K562 (cell line): Measurements from ENCODE around the gene KLC1. TPM values are rescaled to one million over a fixed set of nuclear protein-coding genes. Genes with fewer than 3 reads are reported as not detected.

Experiments used
- ATAC-seq: fragments of 200-7000 bp; cut with Tn5 transposase; 3 replicates; pipeline ENCODE4 v1.9.1; 2020; ENCODE audit warnings: moderate library complexity
- BruUV-seq: library from RNA; stranded (reverse); fragments of 400-500 nt; replicated peaks from 2 replicates; lab custom pipeline; 2021; lab: Mats Ljungman, UMichigan
- CTCF ChIA-PET: fragments of 300-600 bp; formaldehyde crosslinking; extraction: SDS; loops from one replicate; lab custom pipeline; 2021; ENCODE audit warnings: low intra/inter-chr PET ratio; lab: Yijun Ruan, JAX
- POLR2A ChIA-PET: fragments of 300-600, 350-650 bp; sonication (Branson Sonifier 250); formaldehyde crosslinking; extraction: SDS; loops from one replicate; lab custom pipeline; 2021; ENCODE audit warnings: antibody characterized with exemption, inconsistent platforms; lab: Yijun Ruan, JAX
- DNase-seq, 4 experiments: peaks; one replicate each; pipeline versions ENCODE4 v3.0.0 to v3.0.0-alpha.2; 2011 to 2018; ENCODE audit warnings: low spot score in 3 of 4, mixed read lengths in 3 of 4; ENCODE audit errors: extremely low read depth in 1 of 4
- FAIRE-seq: peaks from 2 replicates; lab custom pipeline; 2011; peaks lifted over from hg19 to GRCh38; lab: Jason Lieb, UNC
- H2AFZ ChIP-seq: 2 replicates; pipeline ENCODE4 v1.6.0; 2011; ENCODE audit warnings: low read depth, low read length, control low read depth, inconsistent platforms
- H3K27ac ChIP-seq: fragments of 200-600 bp; 3 replicates; pipeline ENCODE4 v1.8.0; 2011; ENCODE audit warnings: low read depth, mild to moderate bottlenecking, control low read depth, inconsistent platforms, low read length, moderate library complexity, mixed read lengths; ENCODE audit errors: extremely low read depth
- H3K27me3 ChIP-seq, 2 experiments: fragments of 300-600 bp in 1 of 2; 2 replicates in 1 of 2; 3 replicates in 1 of 2; pipeline versions ENCODE4 v1.6.0 to v1.8.0; 2011; ENCODE audit warnings: inconsistent platforms in 2 of 2, low read length in 2 of 2, mild to moderate bottlenecking in 1 of 2, mixed read lengths in 1 of 2, moderate library complexity in 1 of 2; ENCODE audit not compliant: control insufficient read depth in 2 of 2, insufficient read depth in 2 of 2
- H3K36me3 ChIP-seq: fragments of 300-600 bp; 3 replicates; pipeline ENCODE4 v1.8.0; 2011; ENCODE audit warnings: mild to moderate bottlenecking, low read length, inconsistent platforms; ENCODE audit not compliant: control insufficient read depth, insufficient read depth
- H3K4me1 ChIP-seq, 2 experiments: fragments of 200-600 bp in 1 of 2; replicated peaks in 1 of 2; 2 replicates in 1 of 2; 3 replicates in 1 of 2; pipeline versions ENCODE4 v1.5.1 to v1.8.0; 2011; ENCODE audit warnings: inconsistent platforms in 2 of 2, low read length in 2 of 2, mild to moderate bottlenecking in 1 of 2, mixed read lengths in 1 of 2, moderate library complexity in 1 of 2; ENCODE audit not compliant: control insufficient read depth in 2 of 2, insufficient read depth in 2 of 2
- H3K4me2 ChIP-seq: 2 replicates; pipeline ENCODE4 v1.6.1; 2011; ENCODE audit warnings: low read length, control low read depth, inconsistent platforms, mixed read lengths; ENCODE audit not compliant: insufficient read depth
- H3K4me3 ChIP-seq: fragments of 200-600 bp; sonication (generic), shearing (Covaris generic); 2 replicates; pipeline ENCODE4 v1.5.1; 2016; ENCODE audit warnings: control low read depth, inconsistent platforms
- H3K79me2 ChIP-seq: fragments of 200-600 bp; 3 replicates; pipeline ENCODE4 v1.8.0; 2011; ENCODE audit warnings: low read length, inconsistent platforms; ENCODE audit not compliant: control insufficient read depth, insufficient read depth
- H3K9ac ChIP-seq, 2 experiments: 2 replicates each; pipeline versions ENCODE4 v1.6.0 to v1.6.1; 2011; ENCODE audit warnings: low read depth in 2 of 2, low read length in 2 of 2, control low read depth in 1 of 2, inconsistent platforms in 1 of 2, mild to moderate bottlenecking in 1 of 2, mixed read lengths in 1 of 2; ENCODE audit not compliant: insufficient read depth in 1 of 2
- H3K9me1 ChIP-seq: one replicate; pipeline ENCODE4 v1.6.0; 2011; ENCODE audit warnings: inconsistent platforms, mild to moderate bottlenecking, low read length, moderate library complexity; ENCODE audit not compliant: control insufficient read depth, insufficient read depth
- H3K9me3 ChIP-seq: replicated peaks from 2 replicates; pipeline ENCODE4 v1.5.1; 2011; ENCODE audit warnings: low read depth, low read length, inconsistent platforms; ENCODE audit not compliant: control insufficient read depth, insufficient read depth
- H4K20me1 ChIP-seq: replicated peaks from 2 replicates; pipeline ENCODE4 v1.6.1; 2011; ENCODE audit warnings: low read length, inconsistent platforms, mixed read lengths; ENCODE audit not compliant: control insufficient read depth, insufficient read depth
- ADNP ChIP-seq: fragments of 200-800 bp; sonication (Bioruptor generic); IDR thresholded peaks from 2 replicates; pipeline ENCODE4 v1.6.1; 2016; ENCODE audit warnings: missing genetic modification characterization, missing compliant biosample characterization
- CBX2 ChIP-seq: fragments of 200-600 bp; sonication (generic); IDR thresholded peaks from one replicate; pipeline ENCODE4 v1.6.1; 2012; ENCODE audit warnings: mild to moderate bottlenecking, low read length, inconsistent platforms; ENCODE audit not compliant: insufficient read depth, poor library complexity, severe bottlenecking
- KAT2B ChIP-seq: IDR thresholded peaks from one replicate; pipeline ENCODE4 v1.6.1; 2012; ENCODE audit warnings: low read depth, mild to moderate bottlenecking, control low read depth, inconsistent platforms, low read length, moderate library complexity
- MYC ChIP-seq, 2 experiments: fragments of 250-450 bp in 1 of 2; sonication (Bioruptor Pico) in 1 of 2; IDR thresholded peaks; 2 replicates each; pipeline versions ENCODE4 v1.5.1 to v1.6.1; 2012 to 2021; ENCODE audit warnings: low read depth in 2 of 2, borderline replicate concordance in 1 of 2, improper control_type of control experiment in 1 of 2, low read length in 1 of 2, mild to moderate bottlenecking in 1 of 2, moderate library complexity in 1 of 2
- MYNN ChIP-seq, 2 experiments: sonication (generic); formaldehyde crosslinking in 1 of 2; IDR thresholded peaks; 2 replicates each; pipeline versions ENCODE4 v1.5.0 to v1.6.1; 2016 to 2020; ENCODE audit warnings: antibody characterized with exemption in 1 of 2, missing genetic modification reagents in 1 of 2
- NONO ChIP-seq, 2 experiments: fragments of 200-400 bp in 1 of 2; fragments of 450-650 bp in 1 of 2; formaldehyde crosslinking in 1 of 2; IDR thresholded peaks; 2 replicates each; pipeline ENCODE4 v1.6.1; 2017; ENCODE audit warnings: low read depth in 2 of 2, mild to moderate bottlenecking in 2 of 2, moderate library complexity in 2 of 2, low read length in 1 of 2
- RBM22 ChIP-seq: fragments of 200-400 bp; formaldehyde crosslinking; IDR thresholded peaks from 2 replicates; pipeline ENCODE4 v1.6.1; 2018; ENCODE audit warnings: low read length, low read depth; ENCODE audit not compliant: poor library complexity, severe bottlenecking
- RCOR1 ChIP-seq, 2 experiments: IDR thresholded peaks; 2 replicates each; pipeline ENCODE4 v1.6.1; 2012; ENCODE audit warnings: low read depth in 2 of 2, low read length in 2 of 2, borderline replicate concordance in 1 of 2, improper control_type of control experiment in 1 of 2
- STAT5B ChIP-seq: fragments of 250-450 bp; sonication (Bioruptor Pico); IDR thresholded peaks from 2 replicates; pipeline ENCODE4 v1.8.0; 2021; ENCODE audit warnings: mild to moderate bottlenecking, inconsistent platforms
- TFAM ChIP-seq: fragments of 250-450 bp; sonication (Bioruptor Pico); conservative IDR thresholded peaks from 2 replicates; pipeline ENCODE4 v1.5.0; 2021; ENCODE audit warnings: mild to moderate bottlenecking, moderate library complexity
- TOE1 ChIP-seq, 2 experiments: fragments of 450-650 bp in 1 of 2; sonication (generic) in 1 of 2; formaldehyde crosslinking in 1 of 2; IDR thresholded peaks; 2 replicates each; pipeline versions ENCODE4 v1.7.1 to v1.8.0; 2016 to 2022; ENCODE audit warnings: borderline replicate concordance in 2 of 2, mild to moderate bottlenecking in 2 of 2, antibody characterized with exemption in 1 of 2, inconsistent platforms in 1 of 2, low read depth in 1 of 2, missing genetic modification reagents in 1 of 2, moderate library complexity in 1 of 2
- ZBED1 ChIP-seq: IDR thresholded peaks from 2 replicates; pipeline ENCODE4 v1.6.1; 2014
- ZFX ChIP-seq: sonication (generic); formaldehyde crosslinking; IDR thresholded peaks from 2 replicates; pipeline ENCODE4 v1.8.0; 2022; ENCODE audit warnings: mild to moderate bottlenecking, missing genetic modification reagents, moderate library complexity
- ZNF121 ChIP-seq: sonication (generic); formaldehyde crosslinking; conservative IDR thresholded peaks from 2 replicates; pipeline ENCODE4 v1.8.0; 2022; ENCODE audit warnings: missing genetic modification reagents
- WGBS: fragments of 100-300 bp; shearing (Covaris generic); methylation state at CpG from one replicate; pipeline ENCODE4 v1.1.6; 2016; ENCODE audit warnings: low coverage, mixed read lengths; ENCODE audit not compliant: insufficient coverage; ENCODE audit errors: missing lambda C conversion rate; 5-methylcytosine and 5-hydroxymethylcytosine counted together
- in situ Hi-C: fragments of 300-500 bp; cut with MboI; formaldehyde crosslinking; loops from 4 replicates; pipeline ENCODE4 v1.15.0; 2018; ENCODE audit warnings: inconsistent platforms, mixed read lengths
- intact Hi-C: fragments of 100-400 bp; cut with micrococcal nuclease; formaldehyde crosslinking; loops from 2 replicates; pipeline ENCODE4 v1.14.2; 2022
- polyA plus RNA-seq, 8 experiments: library from polyadenylated mRNA; depleted of rRNA in 4 of 8; stranded (reverse) in 5 of 8; unstranded in 3 of 8; fragments of >200 nt; fragmentation: Nextera tagmentation in 2 of 8; fragmentation: Illumina TruSeq in 1 of 8; extraction: Ambion mirVana in 2 of 8; extraction: Trizol in 1 of 8; gene quantifications; 2 replicates each; pipeline versions ENCODE4 v1.2.1 to v1.2.3, GENCODE V29; 2011 to 2014; ENCODE audit warnings: inconsistent platforms in 1 of 8, missing spikeins in 1 of 8
- total RNA-seq, 7 experiments: library from RNA; depleted of rRNA in 6 of 7; stranded (reverse); fragments of >200 nt in 6 of 7; fragmentation: Illumina TruSeq in 2 of 7; extraction: Trizol in 2 of 7; gene quantifications; 2 replicates each; pipeline versions ENCODE4 v1.2.1 to v1.2.3, GENCODE V29; 2011 to 2021; ENCODE audit warnings: low replicate concordance in 1 of 7
- TF ChIP-seq, protein P1 (sequence below): fragments of 450-650 bp; IDR thresholded peaks from 2 replicates; pipeline ENCODE4 v1.6.1; 2016
- TF ChIP-seq, protein P2 (sequence below): fragments of 450-650 bp; IDR thresholded peaks from 2 replicates; pipeline ENCODE4 v1.6.1; 2017; ENCODE audit warnings: mild to moderate bottlenecking, moderate library complexity

KLC1 gene
- total and polyA plus RNA-seq, 9 of the 15 experiments (the other 6 are each of a cell fraction or from before 2014, with no cell fraction given) = 4.9 to 134 (median 54.8) TPM

DNA sequence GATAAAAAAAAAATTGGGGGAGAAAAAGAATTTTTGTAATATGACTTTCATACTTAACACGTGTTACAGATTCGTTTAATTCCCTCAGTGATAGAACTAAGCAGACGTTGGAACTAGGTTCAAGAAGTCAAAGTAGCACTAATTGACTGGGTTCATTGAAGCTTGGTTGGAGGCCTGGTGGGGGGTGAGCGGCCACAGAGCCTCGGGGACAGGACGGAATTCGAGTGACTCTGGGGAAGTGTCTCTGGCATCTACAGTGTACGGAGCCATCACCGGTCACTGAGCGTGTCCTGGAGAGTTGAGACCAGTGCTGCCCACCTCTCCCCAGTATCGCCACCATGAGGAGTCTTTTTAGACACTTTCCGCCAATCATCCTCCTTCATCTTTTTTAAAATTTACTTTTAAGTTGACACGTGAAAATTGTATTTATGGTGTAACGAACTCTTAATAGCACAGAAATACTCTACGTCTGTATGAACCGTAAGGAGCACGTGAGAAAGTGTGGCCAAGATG is 87.9 kb downstream of the KLC1 start:
- Histone ChIP-seq H2AFZ (no peak overlapping the region), H3K9me3 (no peaks in the 10 kb centered on the region), H4K20me1 (0 out of 2 replicates have a peak, but pooled peaks cover 5% of the 10 kb centered on the region), H3K27me3 (no peaks in the 10 kb centered on the region), H3K4me1 (peaks cover 29 to 57% of the 10 kb centered on the region in 2 experiments; a peak in 4 of 5 replicates), H3K9ac (peak overlapping the region; percentile 73 to 92), H3K4me3 (peak overlapping the region; percentile 68), H3K79me2 (peaks cover 92% of the 10 kb centered on the region), H3K9me1 (no peaks in the 10 kb centered on the region), H3K27ac (peak overlapping the region; percentile 69; the same call in 2 of the 3 replicates), H3K4me2 (peak overlapping the region; percentile 71), H3K36me3 (peaks cover 37% of the 10 kb centered on the region; the same call in 2 of the 3 replicates)
- intact Hi-C loops (no loop called here), in situ Hi-C loops (no loop called here)
- FAIRE-seq (peak; percentile 46), ATAC-seq (no peak), DNase-seq (peak in 1 of 4 experiments; percentile 29)
- BruUV-seq = TSS peak; percentile 70
- TF ChIP-seq, protein P1, sequence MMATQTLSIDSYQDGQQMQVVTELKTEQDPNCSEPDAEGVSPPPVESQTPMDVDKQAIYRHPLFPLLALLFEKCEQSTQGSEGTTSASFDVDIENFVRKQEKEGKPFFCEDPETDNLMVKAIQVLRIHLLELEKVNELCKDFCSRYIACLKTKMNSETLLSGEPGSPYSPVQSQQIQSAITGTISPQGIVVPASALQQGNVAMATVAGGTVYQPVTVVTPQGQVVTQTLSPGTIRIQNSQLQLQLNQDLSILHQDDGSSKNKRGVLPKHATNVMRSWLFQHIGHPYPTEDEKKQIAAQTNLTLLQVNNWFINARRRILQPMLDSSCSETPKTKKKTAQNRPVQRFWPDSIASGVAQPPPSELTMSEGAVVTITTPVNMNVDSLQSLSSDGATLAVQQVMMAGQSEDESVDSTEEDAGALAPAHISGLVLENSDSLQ = peak; percentile 28; the same call in 1 of the 2 replicates
- TF ChIP-seq KAT2B (no peak), ZBED1 (no peak), MYC (IDR thresholded peaks at IDR 0.05; ENCODE audit: low read depth, low read length) (0 out of 2 replicates have a peak, but pooled peaks have one; percentile 16), MYC (CRISPR knock-in tag; IDR thresholded peaks at IDR 0.05; ENCODE audit: borderline replicate concordance, low read depth) (no peak), MYNN (IDR thresholded peaks at IDR 0.05) (no peak), MYNN (CRISPR knock-in tag; IDR thresholded peaks at IDR 0.05) (no peak), ZNF121 (CRISPR knock-in tag) (no peak), ADNP (tag) (no peak), RBM22 (no peak), TOE1 (IDR thresholded peaks at IDR 0.05; ENCODE audit: borderline replicate concordance) (no peak), TOE1 (CRISPR knock-in tag; IDR thresholded peaks at IDR 0.05; ENCODE audit: borderline replicate concordance, low read depth) (no peak), TFAM (CRISPR knock-in tag) (no peak), ZFX (CRISPR knock-in tag) (no peak), STAT5B (CRISPR knock-in tag) (no peak), CBX2 (no peak), RCOR1 (IDR thresholded peaks at IDR 0.05; ENCODE audit: borderline replicate concordance in 1 of 2, low read depth in 2 of 2, low read length in 2 of 2) (no peak), NONO (IDR thresholded peaks at IDR 0.05; ENCODE audit: low read depth in 2 of 2, low read length in 1 of 2) (no peak)
- TF ChIP-seq, protein P2, sequence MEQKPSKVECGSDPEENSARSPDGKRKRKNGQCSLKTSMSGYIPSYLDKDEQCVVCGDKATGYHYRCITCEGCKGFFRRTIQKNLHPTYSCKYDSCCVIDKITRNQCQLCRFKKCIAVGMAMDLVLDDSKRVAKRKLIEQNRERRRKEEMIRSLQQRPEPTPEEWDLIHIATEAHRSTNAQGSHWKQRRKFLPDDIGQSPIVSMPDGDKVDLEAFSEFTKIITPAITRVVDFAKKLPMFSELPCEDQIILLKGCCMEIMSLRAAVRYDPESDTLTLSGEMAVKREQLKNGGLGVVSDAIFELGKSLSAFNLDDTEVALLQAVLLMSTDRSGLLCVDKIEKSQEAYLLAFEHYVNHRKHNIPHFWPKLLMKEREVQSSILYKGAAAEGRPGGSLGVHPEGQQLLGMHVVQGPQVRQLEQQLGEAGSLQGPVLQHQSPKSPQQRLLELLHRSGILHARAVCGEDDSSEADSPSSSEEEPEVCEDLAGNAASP = no peak
- CTCF ChIA-PET = no interaction called here
- 33% methylated on average over 15 of the region's 17 CpGs for WGBS
- POLR2A ChIA-PET = no interaction called here
